Measurements from ENCODE around the gene TAGLN2.

The TAGLN2 gene

GRCh38 chr1:159881622-159882526 is 43.4 kb downstream of the TAGLN2 start:
- H3K4me1 ChIP-seq (ENCODE audit: control insufficient read depth, insufficient read depth, low read length, unreplicated experiment): peaks cover 43% of the 10 kb centered on the region
- peak overlapping the region; percentile 94 for H3K27ac ChIP-seq (ENCODE audit: low read depth, low read length)
- H3K36me3 ChIP-seq (ENCODE audit: insufficient read depth, low read length): no peaks in the 10 kb centered on the region
- peak overlapping the region; percentile 19; the same call in 1 of the 2 replicates for H3K4me3 ChIP-seq (ENCODE audit: low read depth, low read length)
- H3K79me2 ChIP-seq (ENCODE audit: control insufficient read depth, insufficient read depth, low read length, unreplicated experiment): no peaks in the 10 kb centered on the region
- H3K27me3 ChIP-seq (ENCODE audit: insufficient read depth, low read length): no peaks in the 10 kb centered on the region
- no peak overlapping the region for H2AFZ ChIP-seq (ENCODE audit: low read length, unreplicated experiment)

GRCh38 chr1:159880430-159880829 is 44.9 kb downstream of the TAGLN2 start:
- H2AFZ ChIP-seq (ENCODE audit: low read length, unreplicated experiment): peak overlapping the region; percentile 49

GRCh38 chr1:159879977-159880376 is 45.3 kb downstream of the TAGLN2 start:
- Histone ChIP-seq H3K79me2 (ENCODE audit: control insufficient read depth, insufficient read depth, low read length, unreplicated experiment) (no peaks in the 10 kb centered on the region), H3K4me1 (ENCODE audit: control insufficient read depth, insufficient read depth, low read length, unreplicated experiment) (peaks cover 43% of the 10 kb centered on the region), H3K27ac (ENCODE audit: low read depth, low read length) (peak overlapping the region; percentile 94), H3K36me3 (ENCODE audit: insufficient read depth, low read length) (no peaks in the 10 kb centered on the region), H3K4me3 (ENCODE audit: low read depth, low read length) (peak overlapping the region; percentile 14; the same call in 1 of the 2 replicates), H2AFZ (ENCODE audit: low read length, unreplicated experiment) (peak overlapping the region; percentile 49), H3K27me3 (ENCODE audit: insufficient read depth, low read length) (no peaks in the 10 kb centered on the region)

More at GRCh38 chr1:159880430-159880829, 44.9 kb downstream of the TAGLN2 start:
- Histone ChIP-seq H3K79me2 (ENCODE audit: control insufficient read depth, insufficient read depth, low read length, unreplicated experiment) (no peaks in the 10 kb centered on the region), H3K36me3 (ENCODE audit: insufficient read depth, low read length) (no peaks in the 10 kb centered on the region), H3K4me1 (ENCODE audit: control insufficient read depth, insufficient read depth, low read length, unreplicated experiment) (peaks cover 43% of the 10 kb centered on the region), H3K27ac (ENCODE audit: low read depth, low read length) (peak overlapping the region; percentile 94), H3K4me3 (ENCODE audit: low read depth, low read length) (peak overlapping the region; percentile 4; the same call in 1 of the 2 replicates), H3K27me3 (ENCODE audit: insufficient read depth, low read length) (no peaks in the 10 kb centered on the region)

GRCh38 chr1:159879136-159879535 is 46.2 kb downstream of the TAGLN2 start:
- Histone ChIP-seq H3K27ac (ENCODE audit: low read depth, low read length) (peak overlapping the region; percentile 94), H3K36me3 (ENCODE audit: insufficient read depth, low read length) (no peaks in the 10 kb centered on the region), H3K27me3 (ENCODE audit: insufficient read depth, low read length) (no peaks in the 10 kb centered on the region), H3K79me2 (ENCODE audit: control insufficient read depth, insufficient read depth, low read length, unreplicated experiment) (no peaks in the 10 kb centered on the region), H3K4me3 (ENCODE audit: low read depth, low read length) (no peak overlapping the region), H3K4me1 (ENCODE audit: control insufficient read depth, insufficient read depth, low read length, unreplicated experiment) (peaks cover 43% of the 10 kb centered on the region), H2AFZ (ENCODE audit: low read length, unreplicated experiment) (no peak overlapping the region)

- Histone ChIP-seq H3K79me2 (ENCODE audit: control insufficient read depth, insufficient read depth, low read length, unreplicated experiment) (no peaks in the 10 kb centered on the region), H2AFZ (ENCODE audit: low read length, unreplicated experiment) (no peak overlapping the region), H3K27ac (ENCODE audit: low read depth, low read length) (no peak overlapping the region), H3K4me3 (ENCODE audit: low read depth, low read length) (no peak overlapping the region), H3K36me3 (ENCODE audit: insufficient read depth, low read length) (no peaks in the 10 kb centered on the region), H3K27me3 (ENCODE audit: insufficient read depth, low read length) (no peaks in the 10 kb centered on the region), H3K4me1 (ENCODE audit: control insufficient read depth, insufficient read depth, low read length, unreplicated experiment) (peaks cover 40% of the 10 kb centered on the region)
Observed at GRCh38 chr1:159877695-159878444, 47.4 kb downstream of the TAGLN2 start.

- Histone ChIP-seq H3K4me3 (ENCODE audit: low read depth, low read length) (no peak overlapping the region), H2AFZ (ENCODE audit: low read length, unreplicated experiment) (no peak overlapping the region), H3K27ac (ENCODE audit: low read depth, low read length) (no peak overlapping the region), H3K27me3 (ENCODE audit: insufficient read depth, low read length) (no peaks in the 10 kb centered on the region), H3K4me1 (ENCODE audit: control insufficient read depth, insufficient read depth, low read length, unreplicated experiment) (peaks cover 14% of the 10 kb centered on the region), H3K36me3 (ENCODE audit: insufficient read depth, low read length) (no peaks in the 10 kb centered on the region), H3K79me2 (ENCODE audit: control insufficient read depth, insufficient read depth, low read length, unreplicated experiment) (no peaks in the 10 kb centered on the region)
Observed at GRCh38 chr1:159873530-159874143, 51.7 kb downstream of the TAGLN2 start.

GRCh38 chr1:159872891-159873290 is 52.4 kb downstream of the TAGLN2 start:
- no peak overlapping the region for H2AFZ ChIP-seq (ENCODE audit: low read length, unreplicated experiment)
- H3K4me1 ChIP-seq (ENCODE audit: control insufficient read depth, insufficient read depth, low read length, unreplicated experiment): peaks cover 16% of the 10 kb centered on the region
- no peaks in the 10 kb centered on the region for H3K79me2 ChIP-seq (ENCODE audit: control insufficient read depth, insufficient read depth, low read length, unreplicated experiment)
- no peak overlapping the region for H3K27ac ChIP-seq (ENCODE audit: low read depth, low read length)
- H3K4me3 ChIP-seq (ENCODE audit: low read depth, low read length): no peak overlapping the region
- H3K27me3 ChIP-seq (ENCODE audit: insufficient read depth, low read length): no peaks in the 10 kb centered on the region
- H3K36me3 ChIP-seq (ENCODE audit: insufficient read depth, low read length): no peaks in the 10 kb centered on the region

- H3K79me2 ChIP-seq (ENCODE audit: control insufficient read depth, insufficient read depth, low read length, unreplicated experiment): no peaks in the 10 kb centered on the region
- peaks cover 20% of the 10 kb centered on the region for H3K4me1 ChIP-seq (ENCODE audit: control insufficient read depth, insufficient read depth, low read length, unreplicated experiment)
- H2AFZ ChIP-seq (ENCODE audit: low read length, unreplicated experiment): no peak overlapping the region
- H3K27me3 ChIP-seq (ENCODE audit: insufficient read depth, low read length): no peaks in the 10 kb centered on the region
- no peak overlapping the region for H3K4me3 ChIP-seq (ENCODE audit: low read depth, low read length)
- H3K27ac ChIP-seq (ENCODE audit: low read depth, low read length): no peak overlapping the region
- no peaks in the 10 kb centered on the region for H3K36me3 ChIP-seq (ENCODE audit: insufficient read depth, low read length)
Observed at GRCh38 chr1:159870704-159871103, 54.6 kb downstream of the TAGLN2 start.

- Histone ChIP-seq H3K4me1 (ENCODE audit: control insufficient read depth, insufficient read depth, low read length, unreplicated experiment) (peaks cover 20% of the 10 kb centered on the region), H3K79me2 (ENCODE audit: control insufficient read depth, insufficient read depth, low read length, unreplicated experiment) (no peaks in the 10 kb centered on the region), H3K36me3 (ENCODE audit: insufficient read depth, low read length) (no peaks in the 10 kb centered on the region), H3K27me3 (ENCODE audit: insufficient read depth, low read length) (no peaks in the 10 kb centered on the region), H3K27ac (ENCODE audit: low read depth, low read length) (no peak overlapping the region; the same call in 1 of the 2 replicates), H3K4me3 (ENCODE audit: low read depth, low read length) (no peak overlapping the region), H2AFZ (ENCODE audit: low read length, unreplicated experiment) (no peak overlapping the region)
Observed at GRCh38 chr1:159869607-159870006, 55.7 kb downstream of the TAGLN2 start.

- Histone ChIP-seq H3K79me2 (ENCODE audit: control insufficient read depth, insufficient read depth, low read length, unreplicated experiment) (no peaks in the 10 kb centered on the region), H3K36me3 (ENCODE audit: insufficient read depth, low read length) (no peaks in the 10 kb centered on the region), H3K4me1 (ENCODE audit: control insufficient read depth, insufficient read depth, low read length, unreplicated experiment) (peaks cover 20% of the 10 kb centered on the region), H3K4me3 (ENCODE audit: low read depth, low read length) (no peak overlapping the region), H2AFZ (ENCODE audit: low read length, unreplicated experiment) (no peak overlapping the region), H3K27ac (ENCODE audit: low read depth, low read length) (no peak overlapping the region; the same call in 1 of the 2 replicates), H3K27me3 (ENCODE audit: insufficient read depth, low read length) (no peaks in the 10 kb centered on the region)
Observed at GRCh38 chr1:159869173-159869572, 56.1 kb downstream of the TAGLN2 start.
